ENCODE results near the gene TMEM44.

TMEM44 gene

GRCh38 chr3:194577986-194578905 lies 55.0 kb downstream of the TMEM44 start:
- no peak for FAIRE-seq

GRCh38 chr3:194575484-194576210 lies 57.6 kb downstream of the TMEM44 start:
- FAIRE-seq, result no peak

GRCh38 chr3:194574639-194575483 lies 58.4 kb downstream of the TMEM44 start:
- FAIRE-seq, result no peak

GRCh38 chr3:194573680-194574437 lies 59.4 kb downstream of the TMEM44 start:
- FAIRE-seq, result no peak

GRCh38 chr3:194572944-194573491 lies 60.2 kb downstream of the TMEM44 start:
- FAIRE-seq, result no peak

GRCh38 chr3:194572143-194572789 lies 61.0 kb downstream of the TMEM44 start:
- no peak for FAIRE-seq

- no peak for FAIRE-seq
Observed at GRCh38 chr3:194571491-194572142, 61.6 kb downstream of the TMEM44 start.

- FAIRE-seq, result no peak
Observed at GRCh38 chr3:194570898-194571297, 62.3 kb downstream of the TMEM44 start.

GRCh38 chr3:194570235-194570634 lies 63.0 kb downstream of the TMEM44 start:
- no peak for FAIRE-seq

GRCh38 chr3:194569252-194569651 lies 64.0 kb downstream of the TMEM44 start:
- FAIRE-seq, result no peak

GRCh38 chr3:194565597-194566190 lies 67.5 kb downstream of the TMEM44 start:
- peak; percentile 77 for FAIRE-seq

GRCh38 chr3:194562986-194563385 lies 70.2 kb downstream of the TMEM44 start:
- FAIRE-seq, result no peak

- no peak for FAIRE-seq
Observed at GRCh38 chr3:194561306-194561974, 71.8 kb downstream of the TMEM44 start.

- FAIRE-seq, result no peak
Observed at GRCh38 chr3:194560047-194560446, 73.2 kb downstream of the TMEM44 start.

- FAIRE-seq, result no peak
Observed at GRCh38 chr3:194559530-194559929, 73.7 kb downstream of the TMEM44 start.

- FAIRE-seq, result no peak
Observed at GRCh38 chr3:194556086-194557056, 76.8 kb downstream of the TMEM44 start.

GRCh38 chr3:194555175-194556062 lies 77.8 kb downstream of the TMEM44 start:
- no peak for FAIRE-seq
